ENCODE results near the gene TMEM45A.

- TF ChIP-seq, protein P1, sequence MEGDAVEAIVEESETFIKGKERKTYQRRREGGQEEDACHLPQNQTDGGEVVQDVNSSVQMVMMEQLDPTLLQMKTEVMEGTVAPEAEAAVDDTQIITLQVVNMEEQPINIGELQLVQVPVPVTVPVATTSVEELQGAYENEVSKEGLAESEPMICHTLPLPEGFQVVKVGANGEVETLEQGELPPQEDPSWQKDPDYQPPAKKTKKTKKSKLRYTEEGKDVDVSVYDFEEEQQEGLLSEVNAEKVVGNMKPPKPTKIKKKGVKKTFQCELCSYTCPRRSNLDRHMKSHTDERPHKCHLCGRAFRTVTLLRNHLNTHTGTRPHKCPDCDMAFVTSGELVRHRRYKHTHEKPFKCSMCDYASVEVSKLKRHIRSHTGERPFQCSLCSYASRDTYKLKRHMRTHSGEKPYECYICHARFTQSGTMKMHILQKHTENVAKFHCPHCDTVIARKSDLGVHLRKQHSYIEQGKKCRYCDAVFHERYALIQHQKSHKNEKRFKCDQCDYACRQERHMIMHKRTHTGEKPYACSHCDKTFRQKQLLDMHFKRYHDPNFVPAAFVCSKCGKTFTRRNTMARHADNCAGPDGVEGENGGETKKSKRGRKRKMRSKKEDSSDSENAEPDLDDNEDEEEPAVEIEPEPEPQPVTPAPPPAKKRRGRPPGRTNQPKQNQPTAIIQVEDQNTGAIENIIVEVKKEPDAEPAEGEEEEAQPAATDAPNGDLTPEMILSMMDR (conservative IDR thresholded peaks at IDR 0.05; ENCODE audit: low read length) = no peak
- no peak for TF ChIP-seq EZH2phosphoT487 (IDR thresholded peaks at IDR 0.05; ENCODE audit: borderline replicate concordance, low read depth, low read length)
Observed at GRCh38 chr3:100611221-100611620, 118.8 kb downstream of the TMEM45A start.

Data from OCI-LY7 (cell line).